GM12891 (cell line): ENCODE results near the gene TERB1.

Experiments
- DNase-seq: peaks from one replicate; pipeline ENCODE4 v3.0.0; 2011; ENCODE audit warnings: low spot score; ENCODE audit not compliant: insufficient read length
- FAIRE-seq: peaks from 2 replicates; lab custom pipeline; 2011; peaks lifted over from hg19 to GRCh38; lab: Jason Lieb, UNC
- PAX5 ChIP-seq: IDR thresholded peaks from 2 replicates; pipeline ENCODE4 v1.6.1; 2011; ENCODE audit warnings: low read length, moderate library complexity, mild to moderate bottlenecking; ENCODE audit not compliant: insufficient read depth, severe bottlenecking
- POLR2A ChIP-seq: IDR thresholded peaks from 2 replicates; pipeline ENCODE4 v1.6.1; 2011; ENCODE audit warnings: low read depth, low read length, control low read depth
- POLR2AphosphoS5 ChIP-seq: IDR thresholded peaks from 2 replicates; pipeline ENCODE4 v1.6.1; 2011; ENCODE audit warnings: low read depth, low read length, control low read depth
- POU2F2 ChIP-seq: IDR thresholded peaks from 2 replicates; pipeline ENCODE4 v1.6.1; 2011; ENCODE audit warnings: low read depth, mild to moderate bottlenecking, control low read depth, low read length, moderate library complexity
- SPI1 ChIP-seq: IDR thresholded peaks from 2 replicates; pipeline ENCODE4 v1.6.1; 2011; ENCODE audit warnings: low read depth, low read length, control low read depth
- TAF1 ChIP-seq: IDR thresholded peaks from 2 replicates; pipeline ENCODE4 v1.6.1; 2011; ENCODE audit warnings: low read depth, low read length, control low read depth

Gene TERB1

GRCh38 chr16:66845080-66845410 lies 43.7 kb upstream of the TERB1 start:
- FAIRE-seq (no peak), DNase-seq (no peak)
- TF ChIP-seq POLR2A (no peak), PAX5 (no peak), TAF1 (no peak), POU2F2 (no peak), SPI1 (no peak), POLR2AphosphoS5 (no peak)

GRCh38 chr16:66844342-66845079 lies 43.1 kb upstream of the TERB1 start, which contains the start of gene CA7:
TSS of gene CA7 (plus strand) at chr16:66844414. CDS start at chr16:66844488, 74 bp downstream.
- no peak for DNase-seq
- FAIRE-seq, result no peak
- TF ChIP-seq POU2F2 (no peak), PAX5 (no peak), TAF1 (no peak), POLR2A (no peak), SPI1 (no peak), POLR2AphosphoS5 (no peak)

- FAIRE-seq (no peak), DNase-seq (no peak)
- TF ChIP-seq POU2F2, result no peak
- TF ChIP-seq TAF1, result no peak
- no peak for TF ChIP-seq PAX5
- no peak for TF ChIP-seq SPI1
- TF ChIP-seq POLR2A, result no peak
- TF ChIP-seq POLR2AphosphoS5, result no peak
These were observed 42.6 kb upstream of the TERB1 start for GRCh38 chr16:66844009-66844341.

GRCh38 chr16:66843191-66843590 lies 41.8 kb upstream of the TERB1 start:
- FAIRE-seq, result no peak
- DNase-seq, result no peak
- no peak for TF ChIP-seq POU2F2
- TF ChIP-seq TAF1, result no peak
- no peak for TF ChIP-seq SPI1
- no peak for TF ChIP-seq POLR2A
- no peak for TF ChIP-seq PAX5
- TF ChIP-seq POLR2AphosphoS5, result no peak

GRCh38 chr16:66842765-66843164 lies 41.4 kb upstream of the TERB1 start:
- TF ChIP-seq PAX5, result no peak
- TF ChIP-seq POU2F2, result no peak
- TF ChIP-seq POLR2AphosphoS5, result no peak
- TF ChIP-seq SPI1, result no peak
- TF ChIP-seq TAF1, result no peak
- no peak for TF ChIP-seq POLR2A
- no peak for DNase-seq
- no peak for FAIRE-seq

GRCh38 chr16:66841366-66841765 lies 40.0 kb upstream of the TERB1 start:
- FAIRE-seq (no peak), DNase-seq (no peak)
- TF ChIP-seq PAX5 (no peak), POU2F2 (no peak), TAF1 (no peak), POLR2A (no peak), POLR2AphosphoS5 (no peak), SPI1 (no peak)

GRCh38 chr16:66840883-66841282 lies 39.5 kb upstream of the TERB1 start:
- FAIRE-seq (no peak), DNase-seq (no peak)
- TF ChIP-seq SPI1, result peak; percentile 86
- no peak for TF ChIP-seq POU2F2

- FAIRE-seq (no peak), DNase-seq (no peak)
- TF ChIP-seq PAX5, result no peak
- no peak for TF ChIP-seq POU2F2
- no peak for TF ChIP-seq POLR2AphosphoS5
- no peak for TF ChIP-seq POLR2A
- no peak for TF ChIP-seq SPI1
- no peak for TF ChIP-seq TAF1
These were observed 33.4 kb upstream of the TERB1 start for GRCh38 chr16:66834746-66835145.

GRCh38 chr16:66832661-66833305 lies 31.4 kb upstream of the TERB1 start:
- TF ChIP-seq POLR2AphosphoS5 (no peak), POLR2A (no peak), SPI1 (no peak), TAF1 (no peak), POU2F2 (no peak), PAX5 (no peak)
- DNase-seq, result no peak
- FAIRE-seq, result no peak

- TF ChIP-seq TAF1 (no peak), SPI1 (no peak), POU2F2 (no peak), POLR2AphosphoS5 (no peak), PAX5 (no peak), POLR2A (no peak)
- DNase-seq (no peak), FAIRE-seq (no peak)
These were observed 30.8 kb upstream of the TERB1 start for GRCh38 chr16:66832190-66832589.
